ENCODE measurements around the gene TAF1D.
"Not testable (repeated sequence)": the region's sequence is repeated elsewhere in the genome, so short reads cannot be mapped to it uniquely, and the experiment has no call there.

TAF1D gene, protein sequence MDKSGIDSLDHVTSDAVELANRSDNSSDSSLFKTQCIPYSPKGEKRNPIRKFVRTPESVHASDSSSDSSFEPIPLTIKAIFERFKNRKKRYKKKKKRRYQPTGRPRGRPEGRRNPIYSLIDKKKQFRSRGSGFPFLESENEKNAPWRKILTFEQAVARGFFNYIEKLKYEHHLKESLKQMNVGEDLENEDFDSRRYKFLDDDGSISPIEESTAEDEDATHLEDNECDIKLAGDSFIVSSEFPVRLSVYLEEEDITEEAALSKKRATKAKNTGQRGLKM

DNA sequence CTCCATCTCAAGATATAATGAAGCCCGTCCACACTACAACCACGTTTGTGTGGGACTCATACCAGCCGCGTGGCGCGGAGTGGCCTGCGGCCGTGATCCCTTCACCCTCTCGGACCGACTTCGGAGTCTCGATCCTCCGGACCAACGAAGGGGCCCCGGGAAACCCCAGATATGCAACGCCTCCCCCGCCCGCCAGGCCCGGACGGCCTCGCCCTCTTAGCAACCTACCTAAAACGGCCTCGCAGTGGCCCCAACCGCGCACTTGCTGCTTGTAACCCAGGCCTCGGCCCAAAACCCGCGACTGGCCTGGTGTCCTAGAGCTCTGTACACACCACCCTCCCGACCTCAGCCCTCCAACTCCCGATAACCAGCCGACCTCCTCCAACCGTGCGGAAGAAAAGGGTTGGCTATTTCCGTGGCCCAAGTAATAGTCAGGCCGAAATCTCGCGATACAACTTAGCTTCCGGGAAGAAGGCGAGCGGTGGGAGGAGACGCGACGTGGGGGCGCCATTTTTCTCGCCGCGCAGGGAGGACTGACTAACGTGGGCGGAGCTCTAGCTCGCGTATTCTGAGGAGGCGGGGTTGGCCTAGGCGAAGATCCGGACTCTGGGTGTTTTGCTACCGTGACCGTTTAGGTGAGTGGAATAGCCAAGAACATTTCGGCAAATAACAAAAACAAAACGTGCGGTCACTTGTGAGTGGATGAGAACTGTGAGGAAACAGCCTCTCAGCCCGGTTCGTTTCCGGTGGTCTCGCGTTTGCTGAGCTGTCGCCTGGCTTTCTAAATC, at the start of gene TAF1D, which contains the start of gene C11orf54:
TAF1D (minus strand) TSS at position 402 of the 788 bp plus-strand sequence. CDS start 2,191 bp downstream, outside the sequence.
C11orf54 (plus strand) TSS at position 579 of the 788 bp plus-strand sequence. CDS start 5,722 bp downstream, outside the sequence.
- in situ Hi-C loops (cut with MboI; ENCODE audit: low sequenced_read_pairs): no loop called here

DNA sequence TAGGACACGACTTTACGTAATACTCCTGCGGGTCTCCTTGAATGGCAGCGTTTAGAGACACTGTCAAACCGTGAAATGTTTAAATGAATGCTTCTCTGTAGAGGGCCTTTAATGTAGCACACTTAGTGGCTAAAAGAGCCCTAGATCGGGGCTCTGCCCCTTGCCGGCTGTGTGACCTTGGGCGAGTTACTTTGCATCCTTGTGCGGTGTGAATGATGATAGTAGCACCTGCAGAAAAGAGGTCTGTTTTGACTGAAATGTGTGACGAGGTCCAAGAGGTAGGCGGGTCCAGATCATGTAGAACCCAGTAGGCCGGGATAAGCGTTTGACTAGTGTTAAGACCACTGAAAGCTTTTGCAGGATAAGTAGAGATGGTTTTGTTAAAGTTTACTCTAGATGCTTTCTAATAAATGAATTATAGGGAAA, 43.7 kb upstream of the TAF1D start:
- in situ Hi-C loops (cut with MboI; ENCODE audit: low sequenced_read_pairs): no loop called here

DNA sequence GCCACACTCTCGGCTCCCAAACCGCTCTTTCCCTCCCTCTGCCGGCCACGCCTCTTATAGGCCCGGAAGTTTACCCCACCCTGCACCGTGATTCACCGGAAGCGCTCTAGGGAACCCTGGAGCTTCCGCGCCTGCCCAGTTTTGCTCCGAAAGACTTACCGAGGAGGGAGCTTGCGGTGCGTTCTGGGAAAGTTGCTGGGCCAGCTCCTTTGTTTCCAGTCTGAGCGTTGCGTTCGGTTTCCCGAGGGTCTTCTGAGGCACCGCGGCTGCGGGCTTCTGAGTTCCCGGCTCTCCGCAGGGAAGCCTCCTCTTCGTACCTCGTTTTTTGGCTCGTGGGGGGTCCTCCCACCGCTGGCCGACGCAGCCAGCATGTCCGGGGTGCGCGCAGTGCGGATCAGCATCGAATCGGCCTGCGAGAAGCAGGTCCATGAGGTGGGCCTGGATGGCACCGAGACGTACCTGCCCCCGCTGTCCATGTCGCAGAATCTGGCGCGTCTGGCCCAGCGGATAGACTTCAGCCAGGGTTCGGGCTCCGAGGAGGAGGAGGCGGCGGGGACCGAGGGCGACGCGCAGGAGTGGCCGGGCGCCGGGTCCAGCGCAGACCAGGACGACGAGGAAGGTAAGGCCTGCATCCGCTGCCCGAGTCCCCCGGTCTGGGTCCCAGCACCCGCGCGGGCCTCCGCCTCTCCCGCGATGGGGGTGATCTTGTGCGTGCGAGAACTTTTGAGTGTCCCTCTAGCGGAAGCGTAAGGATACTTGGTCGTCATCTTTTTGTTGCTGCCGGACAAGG, 43.0 kb upstream of the TAF1D start, which contains the start of gene MED17:
MED17 (plus strand) TSS at position 138 of the 790 bp plus-strand sequence; CDS start at position 370, 232 bp downstream.
- in situ Hi-C loops (cut with MboI; ENCODE audit: low sequenced_read_pairs): no loop called here

DNA sequence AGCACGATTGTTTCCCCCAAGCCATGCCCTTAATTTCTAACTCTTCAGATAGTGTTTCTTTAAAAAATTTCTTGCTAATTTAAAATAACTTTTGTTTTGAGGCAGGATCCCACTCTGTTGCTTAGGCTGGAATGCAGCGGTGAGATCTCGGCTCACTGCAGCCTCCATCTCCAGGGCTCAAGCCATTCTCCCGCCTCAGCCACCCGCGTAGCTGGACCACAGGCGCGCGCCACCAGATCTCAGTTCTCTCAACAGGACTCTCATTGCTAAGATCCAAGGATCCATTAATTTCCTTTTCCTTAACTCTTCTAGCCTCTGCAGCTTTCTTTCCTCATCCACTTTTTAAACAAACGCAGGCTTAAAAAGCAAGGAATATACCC, 42.5 kb upstream of the TAF1D start:
- in situ Hi-C loops (cut with MboI; ENCODE audit: low sequenced_read_pairs): no loop called here

DNA sequence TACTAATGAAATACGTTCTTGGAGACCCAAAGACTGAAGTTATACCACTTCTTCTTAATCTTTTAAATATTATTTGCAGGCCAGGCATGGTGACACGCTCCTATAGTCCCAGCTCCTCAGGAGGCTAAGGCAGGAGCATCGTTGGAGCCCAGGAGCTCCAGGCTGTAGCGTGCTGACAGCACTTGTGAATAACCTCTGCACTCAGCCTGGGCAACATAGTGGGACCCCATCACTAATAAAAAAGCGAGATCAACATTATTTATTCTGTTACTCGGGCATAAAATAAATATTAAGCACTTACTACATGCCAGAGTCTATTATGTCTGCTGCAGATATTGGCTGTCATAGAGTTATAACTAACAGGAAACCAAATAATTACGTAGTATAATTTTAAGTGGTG, 42.1 kb upstream of the TAF1D start:
- in situ Hi-C loops (cut with MboI; ENCODE audit: low sequenced_read_pairs): no loop called here

DNA sequence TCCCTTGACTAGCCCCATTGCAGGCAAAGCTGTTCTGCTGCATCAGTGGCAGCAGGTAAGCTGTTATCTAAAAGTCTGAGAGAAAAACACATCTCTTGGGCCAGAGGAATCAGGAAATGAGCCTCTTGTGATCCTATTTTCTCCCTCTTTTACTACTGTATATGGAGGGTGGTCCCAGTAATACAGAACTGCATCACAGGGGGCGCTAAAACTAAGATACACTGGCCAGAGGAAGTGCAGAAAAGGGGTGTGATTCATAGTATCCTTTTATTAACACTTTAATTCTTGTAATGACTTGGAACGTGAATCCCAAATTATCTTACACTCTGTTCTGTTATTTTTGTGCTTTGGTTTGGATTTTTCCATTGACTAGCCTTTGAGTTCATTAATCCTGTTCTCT, 34.0 kb upstream of the TAF1D start:
- in situ Hi-C loops (cut with MboI; ENCODE audit: low sequenced_read_pairs): no loop called here

DNA sequence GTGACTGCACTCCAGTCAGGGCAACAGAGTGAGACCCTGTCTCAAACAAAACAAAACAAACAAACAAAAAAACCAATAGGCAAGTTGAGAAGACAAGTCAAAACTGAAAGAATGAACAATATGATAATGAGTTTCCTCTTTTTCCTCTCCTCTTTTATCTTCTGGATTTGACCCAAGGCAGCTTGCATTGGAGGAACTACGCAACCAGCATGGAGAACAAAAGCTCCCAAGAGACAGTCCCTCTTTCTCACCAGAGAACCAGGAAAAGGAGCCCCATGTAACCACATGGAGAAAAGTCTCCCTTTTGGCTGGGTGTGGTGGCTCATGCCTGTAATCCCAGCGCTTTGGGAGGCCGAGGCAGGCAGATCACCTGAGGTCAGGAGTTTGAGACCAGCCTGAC, 33.3 kb upstream of the TAF1D start:
- in situ Hi-C loops (cut with MboI; ENCODE audit: low sequenced_read_pairs): not testable (repeated sequence)

DNA sequence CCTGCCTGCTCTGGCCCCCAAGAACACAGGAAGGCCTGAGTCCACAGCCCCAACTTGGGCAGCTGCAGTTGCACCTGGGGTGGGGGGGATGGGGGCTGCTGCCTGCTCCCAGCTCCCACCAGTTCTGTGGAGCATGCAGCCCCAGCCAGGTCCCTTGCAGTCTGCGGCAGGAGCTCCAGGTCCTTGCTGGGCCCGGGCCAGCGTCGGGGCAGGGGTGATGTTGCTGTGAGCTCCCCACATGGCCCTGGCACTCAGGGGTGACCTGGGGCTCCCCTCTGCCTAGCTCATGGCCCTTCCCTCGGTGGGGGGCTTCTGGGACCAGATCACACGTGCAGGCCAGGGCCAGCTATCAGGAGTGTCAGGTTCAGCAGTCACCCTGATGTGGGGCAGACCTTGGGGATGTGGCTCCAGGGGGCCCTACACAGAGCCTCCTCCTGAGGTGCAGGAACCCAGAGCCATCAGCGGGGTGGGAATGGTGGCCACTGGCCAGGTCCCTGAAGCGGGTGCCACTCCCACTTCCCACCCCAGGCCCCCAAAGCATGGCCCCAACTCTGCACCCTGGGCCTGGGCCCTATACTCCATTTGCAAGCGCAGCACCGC, 32.4 kb upstream of the TAF1D start:
- in situ Hi-C loops (cut with MboI; ENCODE audit: low sequenced_read_pairs): no loop called here

DNA sequence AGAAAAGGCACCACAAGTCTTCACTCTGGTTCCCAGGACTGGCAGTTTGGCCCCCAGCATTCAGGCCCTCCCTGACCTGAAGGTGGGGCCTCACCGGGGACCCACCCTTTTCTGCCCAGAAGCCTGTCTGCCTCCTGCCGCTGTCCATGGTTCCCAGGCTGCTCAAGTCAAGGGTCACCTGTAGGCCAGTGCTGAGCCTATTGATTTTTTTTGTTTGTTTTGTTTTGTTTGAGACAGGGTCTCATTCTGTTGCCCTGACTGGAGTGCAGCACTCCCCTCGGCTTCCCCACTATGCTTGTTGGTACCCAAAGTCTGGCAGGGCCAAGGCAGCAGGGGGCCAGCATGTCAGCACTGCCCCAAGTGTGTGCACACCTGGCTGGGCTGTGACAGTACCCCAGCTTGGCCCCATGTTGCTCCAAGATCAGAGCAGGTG, 31.8 kb upstream of the TAF1D start:
- in situ Hi-C loops (cut with MboI; ENCODE audit: low sequenced_read_pairs): no loop called here

DNA sequence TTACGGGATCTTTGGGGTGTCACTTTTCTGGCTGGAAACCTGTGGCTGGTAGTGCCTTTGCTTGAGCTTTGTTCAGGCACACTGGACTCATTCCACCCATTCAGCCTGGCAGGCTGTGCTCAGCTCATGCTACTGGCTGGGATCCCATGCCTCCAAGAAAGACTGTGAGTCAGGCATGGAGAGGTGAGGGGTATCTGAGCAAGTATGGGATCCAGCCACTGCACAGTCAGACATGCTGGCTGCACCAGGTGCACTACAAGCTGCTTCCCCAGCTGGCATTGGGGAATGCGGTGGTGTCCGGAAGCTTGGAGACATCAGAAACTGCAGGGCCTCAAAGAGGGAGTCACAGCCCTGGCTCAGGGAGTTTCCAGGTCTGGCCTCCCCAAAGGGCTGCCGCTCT, 30.8 kb upstream of the TAF1D start:
- in situ Hi-C loops (cut with MboI; ENCODE audit: low sequenced_read_pairs): no loop called here

DNA sequence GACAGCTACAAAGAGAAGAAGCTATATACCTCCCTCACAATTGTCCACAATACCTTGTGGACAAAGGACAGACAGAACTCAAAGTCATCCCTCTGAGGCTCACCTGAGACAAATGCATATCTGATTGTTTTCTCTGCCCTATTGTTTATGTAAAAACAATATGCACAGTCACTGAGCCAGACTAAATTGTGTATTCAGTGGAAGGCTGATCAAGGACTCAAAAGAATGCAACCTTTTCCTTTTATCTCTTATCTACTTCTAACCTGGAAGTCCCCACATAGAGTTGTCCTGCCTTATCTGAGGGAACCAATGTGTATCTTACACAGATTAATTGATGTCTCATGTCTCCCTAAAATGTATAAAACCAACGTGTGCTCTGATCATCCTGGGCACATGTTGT, 28.9 kb upstream of the TAF1D start:
- in situ Hi-C loops (cut with MboI; ENCODE audit: low sequenced_read_pairs): no loop called here

DNA sequence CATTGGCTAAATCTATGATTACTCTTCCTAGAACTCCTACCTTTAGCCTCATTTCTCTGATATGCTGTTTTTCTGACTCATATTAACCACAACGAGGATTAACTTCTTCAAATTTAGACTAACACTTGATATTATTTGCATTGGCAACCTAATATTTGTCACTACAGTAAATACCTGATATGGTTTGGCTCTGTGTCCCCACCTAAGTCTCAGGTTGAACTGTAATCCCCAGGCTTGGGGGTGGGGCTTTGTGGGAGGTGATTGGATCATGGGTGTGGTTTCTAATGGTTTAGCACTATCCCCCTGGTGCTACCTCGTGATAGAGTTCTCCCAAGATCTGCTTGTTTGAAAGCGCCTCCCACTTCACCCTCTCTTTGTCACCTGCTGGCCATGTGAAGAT, 25.7 kb upstream of the TAF1D start:
- in situ Hi-C loops (cut with MboI; ENCODE audit: low sequenced_read_pairs): no loop called here

DNA sequence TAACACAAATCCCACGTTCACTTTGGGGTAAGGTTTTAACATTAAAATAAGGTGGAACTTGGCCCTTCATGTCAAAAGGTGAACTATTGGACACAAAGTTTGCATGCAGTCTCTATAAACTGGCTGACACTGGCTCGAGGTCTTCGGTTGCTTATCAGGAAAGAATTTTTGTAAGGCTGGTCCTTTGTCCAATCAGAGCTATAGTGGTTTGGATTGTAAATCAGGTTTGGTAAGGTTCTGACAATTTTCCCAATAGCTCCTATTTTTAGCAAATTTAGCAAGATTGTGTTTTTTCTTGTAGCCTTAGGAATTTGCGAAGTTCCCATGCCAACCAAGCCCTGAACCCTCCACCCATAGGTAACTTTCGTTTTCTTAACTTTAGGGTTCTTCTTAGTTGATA, 25.2 kb upstream of the TAF1D start:
- in situ Hi-C loops (cut with MboI; ENCODE audit: low sequenced_read_pairs): no loop called here

DNA sequence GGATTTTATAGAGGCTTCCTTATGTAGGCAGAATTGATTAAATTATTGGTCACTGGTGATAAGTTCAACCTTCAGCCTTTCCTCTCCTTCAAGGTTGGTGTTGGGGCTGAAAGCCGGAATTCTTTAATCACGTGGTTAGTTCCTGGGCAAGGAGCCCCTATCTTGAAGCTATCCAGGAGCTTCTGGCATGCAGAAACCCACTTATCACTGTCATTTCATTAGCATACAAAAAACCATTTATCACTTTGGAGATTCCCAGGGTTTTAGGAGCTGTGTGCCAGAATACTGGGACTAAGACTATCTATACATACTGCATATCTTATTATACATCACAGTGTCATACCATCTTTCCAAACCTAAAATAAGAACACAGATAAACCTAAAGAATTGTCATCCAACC, 24.3 kb upstream of the TAF1D start:
- in situ Hi-C loops (cut with MboI; ENCODE audit: low sequenced_read_pairs): no loop called here

DNA sequence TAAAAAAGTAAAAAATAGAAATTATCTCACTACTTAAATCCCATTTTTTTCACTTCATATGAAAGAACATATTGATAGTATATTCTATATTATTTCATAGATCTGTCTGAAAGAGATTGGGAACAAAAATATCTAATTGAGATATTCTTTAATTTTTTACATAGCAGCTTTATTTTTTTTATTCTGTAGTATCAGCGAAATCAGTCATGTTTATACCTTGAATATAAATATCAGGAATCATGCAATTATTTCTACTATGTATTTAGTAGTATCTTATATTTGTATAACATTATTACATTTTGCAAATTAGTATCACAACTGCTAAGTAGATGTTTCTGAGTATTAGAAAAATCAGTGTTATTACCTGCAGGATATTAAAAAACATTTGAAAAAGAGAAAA, 20.6 kb upstream of the TAF1D start:
- in situ Hi-C loops (cut with MboI; ENCODE audit: low sequenced_read_pairs): no loop called here

DNA sequence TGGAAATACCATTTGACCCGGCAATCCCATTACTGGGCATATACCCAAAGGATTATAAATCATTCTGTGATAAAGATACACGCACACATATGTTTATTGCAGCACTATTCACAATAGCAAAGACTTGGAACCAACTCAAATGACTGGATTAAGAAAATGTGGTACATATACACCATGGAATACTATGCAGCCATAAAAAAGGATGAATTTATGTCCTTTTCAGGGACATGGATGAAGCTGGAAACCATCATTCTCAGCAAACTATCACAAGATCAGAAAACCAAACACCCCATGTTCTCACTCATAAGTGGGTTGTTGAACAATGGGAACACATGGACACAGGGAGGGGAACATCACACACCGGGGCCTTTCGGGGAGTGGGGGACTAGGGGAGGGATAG, 17.8 kb upstream of the TAF1D start:
- in situ Hi-C loops (cut with MboI; ENCODE audit: low sequenced_read_pairs): not testable (repeated sequence)

DNA sequence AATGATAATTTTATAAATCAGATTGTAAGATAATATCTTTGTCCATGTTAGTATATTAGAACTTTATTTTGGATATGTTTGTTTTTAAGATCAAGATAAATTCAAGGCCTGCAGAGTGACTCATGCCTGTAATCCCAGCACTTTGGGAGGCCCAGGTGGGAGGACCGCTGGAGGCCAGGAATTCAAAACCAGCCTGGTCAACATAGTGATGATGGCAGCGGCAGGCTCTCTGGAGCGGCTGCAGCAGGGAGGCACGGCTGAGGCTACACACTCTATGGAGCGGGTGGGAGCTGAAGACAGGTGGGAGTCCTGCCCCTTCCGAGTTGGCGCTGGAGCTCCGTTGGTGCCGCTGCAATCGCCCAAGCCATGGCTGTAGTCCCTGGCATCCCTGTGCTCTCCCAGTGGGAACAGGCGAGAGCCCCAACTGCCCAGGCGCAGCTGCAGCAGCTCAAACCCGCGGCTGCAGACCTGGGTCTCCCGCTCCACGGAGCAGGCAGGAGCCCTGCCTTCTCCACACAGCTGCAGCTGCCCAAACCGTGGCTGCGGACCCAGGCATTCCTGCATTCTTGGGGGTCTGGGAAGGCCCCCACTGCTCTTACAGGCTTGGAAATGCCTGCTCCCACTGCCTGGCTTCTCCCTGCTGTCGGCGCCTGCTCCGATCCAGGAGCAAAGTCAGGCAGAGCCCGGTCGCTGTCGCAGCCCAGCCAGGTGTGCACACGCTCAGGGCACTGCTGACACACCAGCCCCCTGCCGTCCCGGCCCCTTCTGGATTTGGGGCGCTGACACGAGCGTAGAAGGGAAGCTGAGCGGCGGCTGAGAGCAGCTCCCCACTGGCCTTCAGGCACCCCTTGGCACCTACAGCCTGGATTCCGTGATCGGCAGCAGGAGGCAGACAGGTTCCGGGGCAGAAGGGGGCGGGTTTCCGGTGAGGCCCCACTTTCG, 16.9 kb upstream of the TAF1D start:
- in situ Hi-C loops (cut with MboI; ENCODE audit: low sequenced_read_pairs): no loop called here

DNA sequence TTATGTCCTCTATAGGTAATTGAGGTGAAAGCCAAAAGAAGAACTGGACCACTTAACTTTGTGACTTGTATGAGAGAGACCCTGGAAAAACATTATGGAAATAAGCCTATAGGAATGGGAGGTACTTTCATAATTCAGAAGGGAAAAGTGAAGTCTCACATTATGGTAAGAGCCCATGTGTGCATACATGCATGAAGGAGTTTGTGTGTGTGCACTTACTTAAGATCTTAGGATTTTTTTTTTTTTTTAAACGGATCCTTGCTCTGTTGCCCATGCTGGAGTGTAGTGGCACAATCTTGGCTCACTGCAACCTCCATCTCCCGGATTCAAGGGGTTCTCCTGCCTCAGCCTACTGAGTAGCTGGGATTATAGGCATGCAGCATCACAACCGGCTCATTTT, 16.0 kb upstream of the TAF1D start:
- in situ Hi-C loops (cut with MboI; ENCODE audit: low sequenced_read_pairs): no loop called here

DNA sequence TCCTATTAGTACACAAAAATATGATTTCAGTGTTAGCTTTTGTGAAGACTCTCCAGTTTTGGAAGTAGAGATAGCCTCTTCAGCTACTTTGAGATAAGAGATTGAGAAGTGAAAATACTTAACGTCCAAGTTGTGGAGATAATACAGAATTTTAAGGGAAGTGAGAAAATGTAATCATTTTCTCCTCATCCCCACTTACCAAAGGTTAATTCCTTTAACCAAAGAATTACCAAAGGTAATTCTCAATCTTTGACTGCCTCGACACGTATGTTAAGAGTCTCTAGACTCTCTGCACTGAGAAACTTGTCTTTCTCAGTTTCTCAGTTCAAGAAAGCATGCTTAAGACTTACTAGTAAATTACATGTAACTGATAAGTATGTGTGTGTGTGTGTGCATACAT, 15.5 kb upstream of the TAF1D start:
- in situ Hi-C loops (cut with MboI; ENCODE audit: low sequenced_read_pairs): no loop called here

DNA sequence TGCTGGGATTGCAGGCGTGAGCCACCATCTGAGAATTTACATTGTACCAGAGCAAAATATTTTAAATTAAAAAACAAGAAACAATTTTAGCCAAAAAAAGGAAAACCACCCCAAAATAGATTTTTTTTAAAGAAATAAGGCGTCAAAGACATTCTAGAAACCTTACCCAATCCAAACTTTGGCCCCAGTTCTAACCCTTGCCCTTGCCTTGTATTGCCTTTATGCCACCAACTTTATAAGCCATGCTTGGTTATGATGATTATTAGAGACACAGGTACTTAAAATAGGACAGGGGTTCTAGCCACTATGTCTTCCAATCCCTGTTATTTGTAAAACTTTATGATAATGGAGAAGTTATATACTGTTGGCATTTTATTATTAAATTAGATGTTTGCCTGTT, 11.9 kb upstream of the TAF1D start:
- in situ Hi-C loops (cut with MboI; ENCODE audit: low sequenced_read_pairs): no loop called here
